ENCODE results near the gene CCNY. TPM values are rescaled to one million over a fixed set of nuclear protein-coding genes. Genes with fewer than 3 reads are reported as not detected.

Gene CCNY
- total RNA-seq, 1 experiment from 2014 or later = 51.9 TPM

DNA sequence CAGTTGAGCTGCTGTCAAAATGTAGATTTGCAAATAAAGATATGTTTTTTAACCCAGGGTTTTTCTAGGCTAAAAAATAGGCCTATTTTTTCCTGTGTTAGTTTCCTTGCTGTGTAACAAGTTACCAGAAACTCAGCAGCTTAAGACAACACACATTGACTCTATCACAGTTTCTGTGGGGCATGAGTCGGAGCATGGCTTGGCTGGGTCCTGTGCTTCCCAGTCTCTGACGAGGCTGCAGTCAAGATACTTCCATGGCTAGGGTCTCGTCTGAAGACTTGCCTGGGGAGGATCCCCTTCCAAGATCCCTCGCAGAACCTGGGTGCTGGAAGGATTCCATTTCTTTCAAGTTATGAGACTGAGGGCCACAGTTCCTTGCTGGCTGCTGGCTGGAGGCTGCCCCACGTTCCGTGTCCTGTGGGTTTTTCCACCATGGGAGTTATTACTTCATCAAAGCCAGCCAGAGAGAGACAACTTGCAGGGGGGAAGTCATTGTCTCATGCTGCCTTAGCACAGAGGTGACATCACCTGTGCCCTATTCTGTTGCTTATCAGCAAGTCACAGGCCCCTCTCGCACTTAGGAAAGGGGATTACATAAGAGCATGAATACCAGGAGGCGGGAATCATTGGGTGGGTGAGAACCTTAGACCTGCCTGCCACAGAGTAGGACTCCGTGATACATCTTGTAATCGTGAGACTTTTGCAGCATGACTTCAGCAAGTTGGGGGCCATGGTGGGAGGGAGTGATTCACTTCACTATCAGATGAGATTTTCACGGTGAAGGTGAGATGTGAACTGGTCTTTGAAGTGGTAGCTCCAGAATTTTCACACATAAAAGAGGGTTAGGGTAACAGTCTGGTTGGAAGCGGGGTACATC lies 77.9 kb downstream of the CCNY start:
- no peak overlapping the region for H3K27ac ChIP-seq (ENCODE audit: low read length)

DNA sequence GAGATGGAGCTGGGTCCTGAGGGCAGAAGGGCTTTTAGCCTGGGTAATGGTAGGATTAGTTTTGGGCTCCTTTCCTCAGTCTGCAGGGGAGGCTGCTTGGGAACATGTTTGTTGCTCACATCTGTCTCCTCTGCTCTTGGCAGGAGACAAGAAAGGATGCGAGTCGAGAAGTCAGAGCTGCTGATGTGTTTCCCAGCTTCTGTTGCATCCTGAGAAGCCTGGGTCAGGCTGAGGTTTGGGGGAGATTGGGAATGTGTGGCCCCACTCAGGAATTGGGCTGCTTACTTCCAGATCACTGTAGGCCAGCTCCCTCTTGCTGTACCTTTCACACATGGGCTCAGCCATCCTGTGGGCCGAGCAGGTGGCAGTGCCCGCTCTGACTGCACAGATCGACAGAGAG lies 79.2 kb downstream of the CCNY start:
- Histone ChIP-seq H3K27ac (ENCODE audit: low read length) (no peak overlapping the region), H3K9me3 (ENCODE audit: control insufficient read depth, insufficient read depth, low read depth, low read length) (no peaks in the 10 kb centered on the region)

More for the DNA sequence above, 77.9 kb downstream of the CCNY start:
- DNase-seq (ENCODE audit: low read depth, low spot score) (no peak), ATAC-seq (no peak)
- CTCF ChIA-PET = no interaction called here
- Histone ChIP-seq H3K36me3 (ENCODE audit: control insufficient read depth, insufficient read depth, low read length) (no peaks in the 10 kb centered on the region), H3K4me1 (ENCODE audit: control insufficient read depth, insufficient read depth, low read length) (no peaks in the 10 kb centered on the region; the same call in 1 of the 2 replicates), H3K27me3 (ENCODE audit: control insufficient read depth, insufficient read depth, low read length) (no peaks in the 10 kb centered on the region), H3K9me3 (ENCODE audit: control insufficient read depth, insufficient read depth, low read depth, low read length) (no peaks in the 10 kb centered on the region), H3K4me3 (ENCODE audit: low read depth in 2 of 2, low read length in 2 of 2) (no peak overlapping the region)
- POLR2A ChIA-PET = interaction anchor here (0.6 kb wide), 1 partner anchor 24 kb away, joined by 8 read pairs; no protein-coding TSS in a partner anchor
- no TSS peak for BruUV-seq (replicated peaks)
- intact Hi-C loops (cut with micrococcal nuclease; ENCODE audit: unreplicated experiment) = no loop called here
- in situ Hi-C loops (cut with HindIII; ENCODE audit: low pct_unique_long_range_greater_than_20kb, low sequenced_read_pairs) = no loop called here
- TF ChIP-seq SIN3A (IDR thresholded peaks at IDR 0.05; ENCODE audit: borderline replicate concordance, insufficient read depth, low read depth, low read length) (no peak), POLR2AphosphoS5 (IDR thresholded peaks at IDR 0.05; ENCODE audit: low read depth, low read length) (no peak), TCF7L2 (IDR thresholded peaks at IDR 0.05; ENCODE audit: low read depth, low read length) (no peak)
- TF ChIP-seq, protein P1, sequence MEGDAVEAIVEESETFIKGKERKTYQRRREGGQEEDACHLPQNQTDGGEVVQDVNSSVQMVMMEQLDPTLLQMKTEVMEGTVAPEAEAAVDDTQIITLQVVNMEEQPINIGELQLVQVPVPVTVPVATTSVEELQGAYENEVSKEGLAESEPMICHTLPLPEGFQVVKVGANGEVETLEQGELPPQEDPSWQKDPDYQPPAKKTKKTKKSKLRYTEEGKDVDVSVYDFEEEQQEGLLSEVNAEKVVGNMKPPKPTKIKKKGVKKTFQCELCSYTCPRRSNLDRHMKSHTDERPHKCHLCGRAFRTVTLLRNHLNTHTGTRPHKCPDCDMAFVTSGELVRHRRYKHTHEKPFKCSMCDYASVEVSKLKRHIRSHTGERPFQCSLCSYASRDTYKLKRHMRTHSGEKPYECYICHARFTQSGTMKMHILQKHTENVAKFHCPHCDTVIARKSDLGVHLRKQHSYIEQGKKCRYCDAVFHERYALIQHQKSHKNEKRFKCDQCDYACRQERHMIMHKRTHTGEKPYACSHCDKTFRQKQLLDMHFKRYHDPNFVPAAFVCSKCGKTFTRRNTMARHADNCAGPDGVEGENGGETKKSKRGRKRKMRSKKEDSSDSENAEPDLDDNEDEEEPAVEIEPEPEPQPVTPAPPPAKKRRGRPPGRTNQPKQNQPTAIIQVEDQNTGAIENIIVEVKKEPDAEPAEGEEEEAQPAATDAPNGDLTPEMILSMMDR (IDR thresholded peaks at IDR 0.05) = no peak
- TF ChIP-seq, protein P2, sequence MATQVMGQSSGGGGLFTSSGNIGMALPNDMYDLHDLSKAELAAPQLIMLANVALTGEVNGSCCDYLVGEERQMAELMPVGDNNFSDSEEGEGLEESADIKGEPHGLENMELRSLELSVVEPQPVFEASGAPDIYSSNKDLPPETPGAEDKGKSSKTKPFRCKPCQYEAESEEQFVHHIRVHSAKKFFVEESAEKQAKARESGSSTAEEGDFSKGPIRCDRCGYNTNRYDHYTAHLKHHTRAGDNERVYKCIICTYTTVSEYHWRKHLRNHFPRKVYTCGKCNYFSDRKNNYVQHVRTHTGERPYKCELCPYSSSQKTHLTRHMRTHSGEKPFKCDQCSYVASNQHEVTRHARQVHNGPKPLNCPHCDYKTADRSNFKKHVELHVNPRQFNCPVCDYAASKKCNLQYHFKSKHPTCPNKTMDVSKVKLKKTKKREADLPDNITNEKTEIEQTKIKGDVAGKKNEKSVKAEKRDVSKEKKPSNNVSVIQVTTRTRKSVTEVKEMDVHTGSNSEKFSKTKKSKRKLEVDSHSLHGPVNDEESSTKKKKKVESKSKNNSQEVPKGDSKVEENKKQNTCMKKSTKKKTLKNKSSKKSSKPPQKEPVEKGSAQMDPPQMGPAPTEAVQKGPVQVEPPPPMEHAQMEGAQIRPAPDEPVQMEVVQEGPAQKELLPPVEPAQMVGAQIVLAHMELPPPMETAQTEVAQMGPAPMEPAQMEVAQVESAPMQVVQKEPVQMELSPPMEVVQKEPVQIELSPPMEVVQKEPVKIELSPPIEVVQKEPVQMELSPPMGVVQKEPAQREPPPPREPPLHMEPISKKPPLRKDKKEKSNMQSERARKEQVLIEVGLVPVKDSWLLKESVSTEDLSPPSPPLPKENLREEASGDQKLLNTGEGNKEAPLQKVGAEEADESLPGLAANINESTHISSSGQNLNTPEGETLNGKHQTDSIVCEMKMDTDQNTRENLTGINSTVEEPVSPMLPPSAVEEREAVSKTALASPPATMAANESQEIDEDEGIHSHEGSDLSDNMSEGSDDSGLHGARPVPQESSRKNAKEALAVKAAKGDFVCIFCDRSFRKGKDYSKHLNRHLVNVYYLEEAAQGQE (IDR thresholded peaks at IDR 0.05; ENCODE audit: insufficient read depth in 1 of 2, low read depth in 2 of 2, low read length in 1 of 2) = no peak

More for the DNA sequence above, 79.2 kb downstream of the CCNY start:
- ATAC-seq (no peak), DNase-seq (ENCODE audit: low read depth, low spot score) (no peak)
- H3K36me3 ChIP-seq (ENCODE audit: control insufficient read depth, insufficient read depth, low read length) = no peaks in the 10 kb centered on the region
- ChIA-PET CTCF (no interaction called here), POLR2A (interaction anchor here (0.6 kb wide), 1 partner anchor 56 kb away, joined by 4 read pairs; no protein-coding TSS in a partner anchor)
- H3K4me1 ChIP-seq (ENCODE audit: control insufficient read depth, insufficient read depth, low read length) = peaks cover 7% of the 10 kb centered on the region
- TF ChIP-seq, protein P1 (IDR thresholded peaks at IDR 0.05) = no peak
- TF ChIP-seq, protein P2 (IDR thresholded peaks at IDR 0.05; ENCODE audit: insufficient read depth in 1 of 2, low read depth in 2 of 2, low read length in 1 of 2) = no peak
- TF ChIP-seq SIN3A (IDR thresholded peaks at IDR 0.05; ENCODE audit: borderline replicate concordance, insufficient read depth, low read depth, low read length) (no peak), POLR2AphosphoS5 (IDR thresholded peaks at IDR 0.05; ENCODE audit: low read depth, low read length) (no peak), TCF7L2 (IDR thresholded peaks at IDR 0.05; ENCODE audit: low read depth, low read length) (no peak)
- in situ Hi-C loops (cut with HindIII; ENCODE audit: low pct_unique_long_range_greater_than_20kb, low sequenced_read_pairs) = no loop called here
- no TSS peak for BruUV-seq (replicated peaks)
- no peaks in the 10 kb centered on the region for H3K27me3 ChIP-seq (ENCODE audit: control insufficient read depth, insufficient read depth, low read length)
- H3K4me3 ChIP-seq (ENCODE audit: low read depth in 2 of 2, low read length in 2 of 2) = no peak overlapping the region
- intact Hi-C loops (cut with micrococcal nuclease; ENCODE audit: unreplicated experiment) = loop anchor here (5.0 kb wide), 1 partner anchor 78 kb away; the partner anchor contains the start of gene CCNY

Measured in Panc1 (cell line).